GM21717 (cell line): ENCODE data around the gene EIF2AK2.

Experiments
- ATAC-seq: cut with Tn5 transposase; IDR thresholded peaks from one replicate; pipeline ENCODE4 v1.9.1; 2021; ENCODE audit warnings: mild to moderate bottlenecking, moderate library complexity; ENCODE audit not compliant: unreplicated experiment

The EIF2AK2 gene

GRCh38 chr2:37173741-37174140 lies 17.0 kb upstream of the EIF2AK2 start:
- ATAC-seq, result no peak

- no peak for ATAC-seq
Observed at GRCh38 chr2:37171624-37171950, 14.8 kb upstream of the EIF2AK2 start.

GRCh38 chr2:37168217-37168981 lies 11.6 kb upstream of the EIF2AK2 start:
- no peak for ATAC-seq

- no peak for ATAC-seq
Observed at GRCh38 chr2:37167636-37168180, 10.9 kb upstream of the EIF2AK2 start.

- ATAC-seq, result no peak
Observed at GRCh38 chr2:37164757-37165156, 8.0 kb upstream of the EIF2AK2 start.

- ATAC-seq, result peak; percentile 36
Observed at GRCh38 chr2:37156071-37156856, 516 bp downstream of the EIF2AK2 start.

- ATAC-seq, result no peak
Observed at GRCh38 chr2:37154785-37155184, 2.0 kb downstream of the EIF2AK2 start.

GRCh38 chr2:37153224-37153623 lies 3.6 kb downstream of the EIF2AK2 start:
- ATAC-seq, result no peak

GRCh38 chr2:37149626-37150322 lies 7.0 kb downstream of the EIF2AK2 start:
- ATAC-seq, result no peak

- ATAC-seq, result no peak
Observed at GRCh38 chr2:37148325-37148724, 8.5 kb downstream of the EIF2AK2 start.

GRCh38 chr2:37146062-37146461 lies 10.7 kb downstream of the EIF2AK2 start:
- no peak for ATAC-seq

- no peak for ATAC-seq
Observed at GRCh38 chr2:37143974-37144373, 12.8 kb downstream of the EIF2AK2 start.

GRCh38 chr2:37142546-37142945 lies 14.2 kb downstream of the EIF2AK2 start:
- no peak for ATAC-seq

- no peak for ATAC-seq
Observed at GRCh38 chr2:37132914-37133313, 23.9 kb downstream of the EIF2AK2 start.

GRCh38 chr2:37125416-37125815 lies 31.4 kb downstream of the EIF2AK2 start:
- no peak for ATAC-seq

GRCh38 chr2:37119157-37119556 lies 37.6 kb downstream of the EIF2AK2 start:
- ATAC-seq, result no peak

GRCh38 chr2:37117566-37117965 lies 39.2 kb downstream of the EIF2AK2 start:
- no peak for ATAC-seq

- ATAC-seq, result no peak
Observed at GRCh38 chr2:37111958-37112357, 44.8 kb downstream of the EIF2AK2 start.

- no peak for ATAC-seq
Observed at GRCh38 chr2:37110306-37111212, 46.2 kb downstream of the EIF2AK2 start.

- ATAC-seq, result no peak
Observed at GRCh38 chr2:37109523-37109922, 47.3 kb downstream of the EIF2AK2 start.
